HG03060 (cell line): ENCODE data around the gene ACTL10.

Experiments used
- ATAC-seq: cut with Tn5 transposase; IDR thresholded peaks from one replicate; pipeline ENCODE4 v1.9.1; 2021; ENCODE audit warnings: low read depth, moderate number of reproducible peaks; ENCODE audit not compliant: unreplicated experiment

ACTL10 gene

GRCh38 chr20:33675136-33675959 is 8.6 kb downstream of the ACTL10 start:
- ATAC-seq: no peak

GRCh38 chr20:33676121-33676520 is 9.4 kb downstream of the ACTL10 start:
- ATAC-seq: no peak

GRCh38 chr20:33676652-33677645 is 10.2 kb downstream of the ACTL10 start:
- no peak for ATAC-seq

- no peak for ATAC-seq
Measured at GRCh38 chr20:33677991-33678702, 11.4 kb downstream of the ACTL10 start.

GRCh38 chr20:33679758-33680485 is 13.2 kb downstream of the ACTL10 start:
- ATAC-seq: no peak

- ATAC-seq: no peak
Measured at GRCh38 chr20:33680686-33681085, 13.9 kb downstream of the ACTL10 start.

DNA sequence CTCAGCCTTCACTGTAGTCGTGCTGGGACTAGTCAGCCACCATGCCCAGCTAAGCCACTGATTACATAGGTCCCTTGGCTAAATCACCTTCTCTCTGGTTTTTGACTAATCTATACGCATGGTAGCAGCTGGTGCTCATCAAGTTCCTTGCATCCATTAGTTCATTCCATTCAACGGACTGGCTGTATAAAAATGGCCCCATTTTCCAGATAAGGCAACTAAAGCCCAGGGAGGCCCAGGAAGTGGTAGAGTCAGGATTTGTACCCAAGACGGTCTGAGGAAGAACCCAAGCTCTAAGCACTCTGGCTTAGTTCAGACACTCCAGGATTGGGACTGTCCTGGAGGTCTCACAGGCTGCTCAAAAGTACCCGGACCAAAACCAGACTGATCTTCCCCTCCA is 14.5 kb downstream of the ACTL10 start:
- no peak for ATAC-seq

GRCh38 chr20:33681728-33682353 is 15.1 kb downstream of the ACTL10 start:
- ATAC-seq: no peak

DNA sequence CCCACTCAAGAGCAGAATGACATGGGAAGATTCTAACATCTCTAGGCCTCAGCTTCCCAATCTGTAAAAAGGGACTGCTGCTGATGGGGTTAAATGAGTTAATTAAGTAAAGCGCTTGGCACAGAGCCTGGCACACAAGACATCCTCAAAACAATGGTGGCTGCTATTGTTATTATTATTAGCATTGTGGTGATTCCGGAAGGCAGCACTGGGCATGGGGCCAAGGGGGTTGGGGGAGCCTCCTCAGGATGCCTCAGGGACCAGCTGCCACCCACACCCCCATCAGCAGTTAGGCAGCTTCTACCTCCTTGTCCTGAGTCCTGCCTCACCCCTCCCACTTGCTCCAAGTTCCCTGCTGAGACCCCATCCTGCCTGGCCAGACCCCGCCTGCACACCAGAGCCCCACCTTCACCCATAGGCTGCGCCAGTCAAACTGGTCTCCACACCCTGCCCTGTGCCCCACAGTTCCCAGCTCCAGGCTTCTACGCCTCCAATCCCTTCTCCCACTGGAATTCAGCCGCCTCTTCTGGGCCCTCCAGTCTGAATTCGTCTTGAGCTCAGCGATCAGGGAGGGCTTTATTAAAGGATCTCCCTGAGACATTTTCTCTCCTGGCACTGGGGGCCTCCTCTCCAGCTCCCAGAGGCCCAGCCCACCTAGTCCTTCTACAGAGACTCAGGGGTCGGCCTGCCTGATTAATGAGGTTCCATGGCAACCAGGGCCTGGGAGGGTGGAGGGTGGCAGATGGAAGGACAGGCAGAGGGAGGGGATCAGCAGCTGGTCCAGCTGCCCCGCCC is 18.0 kb downstream of the ACTL10 start:
- no peak for ATAC-seq

DNA sequence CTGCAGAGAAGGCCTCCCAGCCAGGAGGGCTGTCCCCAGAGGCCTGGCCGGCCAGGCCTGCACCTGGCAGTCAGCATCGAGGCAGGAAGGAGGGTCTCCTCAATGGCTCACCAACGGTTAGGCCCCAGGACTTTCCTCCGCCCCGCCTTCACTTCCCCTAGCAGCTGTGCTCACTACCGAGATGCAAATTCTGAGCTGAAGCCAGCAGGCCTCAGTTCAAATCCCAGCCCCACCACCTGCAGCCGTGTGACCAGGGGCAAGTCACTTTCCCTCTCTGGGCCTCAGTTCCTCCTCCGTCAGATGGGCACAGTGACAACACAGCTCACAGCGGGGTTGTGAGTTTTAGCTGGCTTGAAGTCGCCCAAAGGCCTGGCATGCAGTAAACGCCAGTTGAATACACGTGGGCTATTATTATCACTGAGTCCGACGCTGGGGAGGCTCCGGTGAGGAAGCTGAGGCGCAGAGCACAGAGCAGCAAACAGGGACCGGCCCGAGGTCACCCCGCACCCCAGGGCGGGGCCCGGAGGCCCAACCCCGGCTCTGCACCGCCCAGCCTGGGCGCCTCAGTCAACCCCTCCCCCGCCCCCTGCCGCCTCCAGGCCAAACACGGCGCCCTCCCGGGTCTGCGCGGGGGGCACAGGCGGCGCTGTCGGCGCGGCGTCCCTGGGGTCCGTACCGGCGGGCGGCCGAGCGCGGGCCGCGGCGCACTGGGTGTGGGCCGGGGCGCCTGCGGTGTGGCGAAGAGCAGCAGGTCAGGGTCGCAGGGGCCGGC is 18.8 kb downstream of the ACTL10 start:
- ATAC-seq: peak; percentile 38

- peak; percentile 30 for ATAC-seq
Measured at GRCh38 chr20:33686100-33686983, 19.6 kb downstream of the ACTL10 start, which contains the start of gene E2F1. Gene E2F1, minus strand, starts transcription at chr20:33686385. Its CDS starts 121 bp downstream, at chr20:33686264.

DNA sequence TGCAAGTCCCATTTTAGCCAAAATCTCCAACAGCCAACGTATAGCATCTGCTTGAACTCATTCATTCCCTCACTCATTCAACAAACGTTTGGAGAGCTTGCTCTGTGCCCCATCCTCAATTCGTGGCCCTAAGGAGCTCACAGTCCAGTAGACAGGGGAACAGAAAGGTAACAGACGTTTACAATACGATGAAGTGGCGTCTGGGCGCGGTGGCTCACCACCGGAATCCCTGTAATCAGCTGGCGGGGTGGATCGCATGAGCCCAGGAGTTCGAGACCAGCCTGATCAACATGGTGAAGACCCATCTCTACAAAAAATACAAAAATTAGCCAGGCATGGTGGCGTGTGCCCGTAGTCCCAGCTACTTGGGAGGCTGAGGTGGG is 20.2 kb downstream of the ACTL10 start:
- ATAC-seq: no peak

DNA sequence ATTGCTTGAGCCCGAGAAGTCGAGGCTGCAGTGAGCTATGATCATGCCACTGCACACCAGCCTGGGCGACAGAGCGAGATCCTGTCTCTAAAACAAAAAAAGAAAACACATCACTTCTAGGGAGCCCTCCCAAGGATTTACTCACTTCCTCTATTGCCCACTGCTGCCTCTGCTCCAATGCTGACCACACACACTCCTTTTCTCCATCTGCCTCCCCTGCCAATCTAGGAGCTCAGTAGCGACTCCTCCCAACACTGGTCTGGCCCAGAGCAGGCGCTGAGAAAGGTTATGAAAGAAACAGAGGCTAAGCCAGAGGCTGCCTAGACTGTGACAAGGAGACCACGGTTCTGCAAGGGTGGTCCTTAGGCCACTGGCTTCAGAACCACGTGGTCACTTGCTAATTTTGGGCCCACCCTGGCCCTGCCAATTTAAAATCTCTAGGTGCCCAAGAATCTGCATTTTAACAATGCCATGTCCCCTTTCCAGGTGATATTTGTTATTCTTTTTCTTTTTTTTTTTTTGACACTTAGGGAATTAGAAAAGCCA is 20.7 kb downstream of the ACTL10 start:
- no peak for ATAC-seq

- ATAC-seq: no peak
Measured at GRCh38 chr20:33687993-33688937, 21.5 kb downstream of the ACTL10 start.

DNA sequence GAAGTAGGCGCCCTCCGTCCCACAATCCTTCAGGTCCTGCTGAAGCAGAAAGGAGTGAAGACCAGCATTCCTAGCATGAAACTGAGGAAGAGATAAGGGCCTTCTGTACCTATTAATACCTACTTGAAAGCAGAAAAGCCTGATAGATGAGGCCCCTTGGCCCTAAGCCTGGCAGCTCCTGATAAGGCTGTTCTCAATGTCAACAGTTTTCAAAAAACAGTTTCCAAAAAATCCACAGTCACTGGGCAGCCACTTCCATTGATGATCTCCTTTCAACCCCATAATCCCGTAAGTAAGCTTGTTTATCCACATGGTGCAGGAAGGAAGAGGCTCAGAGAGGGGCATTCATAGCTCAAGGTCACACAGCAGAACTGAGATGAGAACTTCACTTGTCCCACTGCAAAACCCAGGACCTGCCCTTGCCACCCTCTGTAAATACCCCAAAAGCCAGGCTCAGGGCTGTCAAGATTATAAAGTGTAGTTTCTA is 22.2 kb downstream of the ACTL10 start:
- ATAC-seq: no peak
